Skeletal muscle satellite cell (primary cell): Measurements from ENCODE around the gene ADNP2.
A peak's percentile ranks its signal among the peaks of the same experiment; 100 is the strongest.

ENCODE experiments used
- H3K27me3 ChIP-seq: 2 replicates; pipeline ENCODE4 v1.7.0; 2013; ENCODE audit warnings: low read length; ENCODE audit not compliant: control insufficient read depth, insufficient read depth
- H3K36me3 ChIP-seq: 2 replicates; pipeline ENCODE4 v1.7.0; 2013; ENCODE audit warnings: mild to moderate bottlenecking, control low read depth, low read length; ENCODE audit not compliant: insufficient read depth
- H3K4me1 ChIP-seq: 2 replicates; pipeline ENCODE4 v1.7.0; 2013; ENCODE audit warnings: low read length; ENCODE audit not compliant: control insufficient read depth, insufficient read depth
- H3K4me2 ChIP-seq: 2 replicates; pipeline ENCODE4 v1.7.0; 2013; ENCODE audit warnings: mild to moderate bottlenecking, low read length
- H3K4me3 ChIP-seq: 2 replicates; pipeline ENCODE4 v1.7.0; 2013; ENCODE audit warnings: low read length
- H3K9ac ChIP-seq: 2 replicates; pipeline ENCODE4 v1.7.0; 2013; ENCODE audit warnings: mild to moderate bottlenecking, low read depth, low read length, moderate library complexity
- H3K9me3 ChIP-seq: replicated peaks from 2 replicates; pipeline ENCODE4 v1.7.0; 2013; ENCODE audit warnings: mild to moderate bottlenecking, control low read depth, low read length

ADNP2 gene

GRCh38 chr18:80167931-80168330 is 58.9 kb downstream of the ADNP2 start:
- Histone ChIP-seq H3K4me2 (no peak overlapping the region), H3K4me3 (no peak overlapping the region), H3K36me3 (no peaks in the 10 kb centered on the region), H3K4me1 (peaks cover 4% of the 10 kb centered on the region), H3K27me3 (no peaks in the 10 kb centered on the region), H3K9ac (no peak overlapping the region), H3K9me3 (peaks cover 6% of the 10 kb centered on the region)

GRCh38 chr18:80168346-80168745 is 59.3 kb downstream of the ADNP2 start:
- Histone ChIP-seq H3K4me3 (no peak overlapping the region), H3K4me1 (peaks cover 4% of the 10 kb centered on the region), H3K9ac (no peak overlapping the region), H3K27me3 (no peaks in the 10 kb centered on the region), H3K36me3 (no peaks in the 10 kb centered on the region), H3K9me3 (peaks cover 6% of the 10 kb centered on the region), H3K4me2 (no peak overlapping the region)

GRCh38 chr18:80168982-80169381 is 59.9 kb downstream of the ADNP2 start:
- peaks cover 4% of the 10 kb centered on the region for H3K4me1 ChIP-seq
- H3K36me3 ChIP-seq: no peaks in the 10 kb centered on the region
- H3K9ac ChIP-seq: no peak overlapping the region
- H3K9me3 ChIP-seq: peaks cover 5% of the 10 kb centered on the region
- no peaks in the 10 kb centered on the region for H3K27me3 ChIP-seq
- H3K4me3 ChIP-seq: no peak overlapping the region
- H3K4me2 ChIP-seq: no peak overlapping the region

GRCh38 chr18:80169607-80170006 is 60.5 kb downstream of the ADNP2 start:
- Histone ChIP-seq H3K4me1 (peaks cover 4% of the 10 kb centered on the region), H3K4me3 (no peak overlapping the region), H3K9ac (no peak overlapping the region), H3K27me3 (no peaks in the 10 kb centered on the region), H3K36me3 (no peaks in the 10 kb centered on the region), H3K9me3 (no peaks in the 10 kb centered on the region), H3K4me2 (no peak overlapping the region)

- H3K4me2 ChIP-seq: no peak overlapping the region
- no peak overlapping the region for H3K4me3 ChIP-seq
- H3K27me3 ChIP-seq: no peaks in the 10 kb centered on the region
- no peaks in the 10 kb centered on the region for H3K36me3 ChIP-seq
- no peaks in the 10 kb centered on the region for H3K9me3 ChIP-seq
- peaks cover 4% of the 10 kb centered on the region for H3K4me1 ChIP-seq
- H3K9ac ChIP-seq: no peak overlapping the region
Measured at GRCh38 chr18:80170395-80171053, 61.5 kb downstream of the ADNP2 start.

GRCh38 chr18:80171054-80171872 is 62.2 kb downstream of the ADNP2 start:
- no peak overlapping the region for H3K9ac ChIP-seq
- peaks cover 4% of the 10 kb centered on the region for H3K4me1 ChIP-seq
- no peaks in the 10 kb centered on the region for H3K9me3 ChIP-seq

GRCh38 chr18:80172056-80172455 is 63.0 kb downstream of the ADNP2 start:
- Histone ChIP-seq H3K4me1 (peaks cover 4% of the 10 kb centered on the region), H3K9me3 (no peaks in the 10 kb centered on the region), H3K36me3 (no peaks in the 10 kb centered on the region), H3K9ac (no peak overlapping the region), H3K4me2 (no peak overlapping the region), H3K27me3 (no peaks in the 10 kb centered on the region), H3K4me3 (no peak overlapping the region)

More at GRCh38 chr18:80171054-80171872, 62.2 kb downstream of the ADNP2 start:
- Histone ChIP-seq H3K4me3 (peak overlapping the region; percentile 53), H3K36me3 (no peaks in the 10 kb centered on the region), H3K27me3 (no peaks in the 10 kb centered on the region), H3K4me2 (peak overlapping the region; percentile 67)

GRCh38 chr18:80173060-80173459 is 64.0 kb downstream of the ADNP2 start:
- H3K4me2 ChIP-seq: no peak overlapping the region
- H3K9ac ChIP-seq: no peak overlapping the region
- peaks cover 4% of the 10 kb centered on the region for H3K4me1 ChIP-seq
- no peaks in the 10 kb centered on the region for H3K27me3 ChIP-seq
- H3K9me3 ChIP-seq: no peaks in the 10 kb centered on the region
- H3K4me3 ChIP-seq: no peak overlapping the region
- no peaks in the 10 kb centered on the region for H3K36me3 ChIP-seq

GRCh38 chr18:80175451-80176204 is 66.6 kb downstream of the ADNP2 start:
- H3K27me3 ChIP-seq: no peaks in the 10 kb centered on the region
- H3K4me2 ChIP-seq: no peak overlapping the region
- H3K4me3 ChIP-seq: no peak overlapping the region
- H3K9ac ChIP-seq: no peak overlapping the region
- no peaks in the 10 kb centered on the region for H3K9me3 ChIP-seq
- H3K36me3 ChIP-seq: no peaks in the 10 kb centered on the region
- H3K4me1 ChIP-seq: peaks cover 4% of the 10 kb centered on the region

- peaks cover 2% of the 10 kb centered on the region for H3K4me1 ChIP-seq
- no peak overlapping the region for H3K9ac ChIP-seq
- H3K4me3 ChIP-seq: no peak overlapping the region
- no peaks in the 10 kb centered on the region for H3K27me3 ChIP-seq
- no peaks in the 10 kb centered on the region for H3K9me3 ChIP-seq
- H3K4me2 ChIP-seq: no peak overlapping the region
- no peaks in the 10 kb centered on the region for H3K36me3 ChIP-seq
Measured at GRCh38 chr18:80176334-80177073, 67.4 kb downstream of the ADNP2 start.

GRCh38 chr18:80177128-80177527 is 68.1 kb downstream of the ADNP2 start:
- Histone ChIP-seq H3K36me3 (no peaks in the 10 kb centered on the region), H3K4me2 (no peak overlapping the region), H3K9ac (no peak overlapping the region), H3K4me1 (no peaks in the 10 kb centered on the region), H3K27me3 (no peaks in the 10 kb centered on the region), H3K4me3 (no peak overlapping the region), H3K9me3 (no peaks in the 10 kb centered on the region)
